Breast epithelium (tissue), 3 donors: ENCODE measurements around the gene MRPL54.

ENCODE experiments used
- CTCF ChIP-seq, 3 donors: fragments of 450-650 bp; IDR thresholded peaks; one replicate each; pipeline ENCODE4 v1.5.1; 2016 to 2017; ENCODE audit warnings: antibody characterized with exemption in 3 of 3, mild to moderate bottlenecking in 3 of 3, moderate library complexity in 3 of 3
- POLR2A ChIP-seq: fragments of 450-650 bp; IDR thresholded peaks from one replicate; pipeline ENCODE4 v1.6.1; 2016; ENCODE audit warnings: antibody characterized with exemption, mild to moderate bottlenecking, moderate library complexity
- POLR2AphosphoS5 ChIP-seq, 3 donors: sonication (generic); formaldehyde crosslinking; IDR thresholded peaks; one replicate each; pipeline ENCODE4 v1.6.1; 2017; ENCODE audit warnings: antibody characterized with exemption in 3 of 3

- no peak for TF ChIP-seq POLR2A
- TF ChIP-seq CTCF (IDR thresholded peaks at IDR 0.05) = no peak
- TF ChIP-seq POLR2AphosphoS5 (IDR thresholded peaks at IDR 0.05) = no peak
These were observed 19.1 kb downstream of the MRPL54 start for GRCh38 chr19:3781603-3782002.
